ENCODE data around the gene FCHO2. TPM values are rescaled to one million over a fixed set of nuclear protein-coding genes. Genes with fewer than 3 reads are reported as not detected.

FCHO2 gene
- total RNA-seq, 1 donor, result 31.5 TPM

GRCh38 chr5:73044546-73044945 is 88.7 kb downstream of the FCHO2 start:
- H3K9me3 ChIP-seq (ENCODE audit: low read depth, low read length), result no peaks in the 10 kb centered on the region
- no peaks in the 10 kb centered on the region for H3K4me1 ChIP-seq (ENCODE audit: insufficient read depth, low read length)
- no peak for DNase-seq (ENCODE audit: insufficient read length, low spot score, missing footprints)
- H3K4me2 ChIP-seq (ENCODE audit: insufficient read depth, low read length), result no peak overlapping the region
- no peaks in the 10 kb centered on the region for H4K20me1 ChIP-seq (ENCODE audit: insufficient read depth, low read length)
- no peak overlapping the region for H2AFZ ChIP-seq (ENCODE audit: low read length)
- no peak overlapping the region for H3K4me3 ChIP-seq (ENCODE audit: insufficient read depth, low read length)
- no peak overlapping the region for H3K27ac ChIP-seq (ENCODE audit: low read depth, low read length)
- H3K36me3 ChIP-seq (ENCODE audit: insufficient read depth, low read length), result peaks cover 3% of the 10 kb centered on the region
- no peaks in the 10 kb centered on the region for H3K27me3 ChIP-seq (ENCODE audit: insufficient read depth, low read length)
- H3K79me2 ChIP-seq (ENCODE audit: insufficient read depth, low read length), result no peaks in the 10 kb centered on the region
- TF ChIP-seq CTCF (IDR thresholded peaks at IDR 0.05; ENCODE audit: extremely low read depth, low read depth, low read length), result no peak

GRCh38 chr5:73045623-73046022 is 89.8 kb downstream of the FCHO2 start:
- Histone ChIP-seq H3K27ac (ENCODE audit: low read depth, low read length) (no peak overlapping the region), H3K27me3 (ENCODE audit: insufficient read depth, low read length) (no peaks in the 10 kb centered on the region), H3K4me2 (ENCODE audit: insufficient read depth, low read length) (no peak overlapping the region), H3K79me2 (ENCODE audit: insufficient read depth, low read length) (no peaks in the 10 kb centered on the region), H3K4me3 (ENCODE audit: insufficient read depth, low read length) (no peak overlapping the region), H4K20me1 (ENCODE audit: insufficient read depth, low read length) (no peaks in the 10 kb centered on the region), H3K36me3 (ENCODE audit: insufficient read depth, low read length) (peaks cover 3% of the 10 kb centered on the region), H3K4me1 (ENCODE audit: insufficient read depth, low read length) (no peaks in the 10 kb centered on the region), H2AFZ (ENCODE audit: low read length) (no peak overlapping the region), H3K9me3 (ENCODE audit: low read depth, low read length) (no peaks in the 10 kb centered on the region)
- no peak for TF ChIP-seq CTCF (IDR thresholded peaks at IDR 0.05; ENCODE audit: extremely low read depth, low read depth, low read length)
- no peak for DNase-seq (ENCODE audit: insufficient read length, low spot score, missing footprints)

GRCh38 chr5:73061593-73061992 is 105.8 kb downstream of the FCHO2 start:
- H3K27ac ChIP-seq (ENCODE audit: low read depth, low read length), result no peak overlapping the region
- H3K36me3 ChIP-seq (ENCODE audit: insufficient read depth, low read length), result no peaks in the 10 kb centered on the region
- no peaks in the 10 kb centered on the region for H3K9me3 ChIP-seq (ENCODE audit: low read depth, low read length)
- TF ChIP-seq CTCF (IDR thresholded peaks at IDR 0.05; ENCODE audit: extremely low read depth, low read depth, low read length), result no peak
- no peaks in the 10 kb centered on the region for H3K79me2 ChIP-seq (ENCODE audit: insufficient read depth, low read length)
- H3K4me1 ChIP-seq (ENCODE audit: insufficient read depth, low read length), result no peaks in the 10 kb centered on the region
- no peak overlapping the region for H3K4me2 ChIP-seq (ENCODE audit: insufficient read depth, low read length)
- H3K27me3 ChIP-seq (ENCODE audit: insufficient read depth, low read length), result no peaks in the 10 kb centered on the region
- no peaks in the 10 kb centered on the region for H4K20me1 ChIP-seq (ENCODE audit: insufficient read depth, low read length)
- DNase-seq (ENCODE audit: insufficient read length, low spot score, missing footprints), result no peak
- no peak overlapping the region for H3K4me3 ChIP-seq (ENCODE audit: insufficient read depth, low read length)
- no peak overlapping the region for H2AFZ ChIP-seq (ENCODE audit: low read length)

- H3K79me2 ChIP-seq (ENCODE audit: insufficient read depth, low read length), result no peaks in the 10 kb centered on the region
- H3K36me3 ChIP-seq (ENCODE audit: insufficient read depth, low read length), result peaks cover 8% of the 10 kb centered on the region
- no peak overlapping the region for H3K4me3 ChIP-seq (ENCODE audit: insufficient read depth, low read length)
- H3K27me3 ChIP-seq (ENCODE audit: insufficient read depth, low read length), result no peaks in the 10 kb centered on the region
- DNase-seq (ENCODE audit: insufficient read length, low spot score, missing footprints), result no peak
- no peaks in the 10 kb centered on the region for H3K9me3 ChIP-seq (ENCODE audit: low read depth, low read length)
- TF ChIP-seq CTCF (IDR thresholded peaks at IDR 0.05; ENCODE audit: extremely low read depth, low read depth, low read length), result no peak
- H3K27ac ChIP-seq (ENCODE audit: low read depth, low read length), result no peak overlapping the region
- no peak overlapping the region for H2AFZ ChIP-seq (ENCODE audit: low read length)
- H3K4me1 ChIP-seq (ENCODE audit: insufficient read depth, low read length), result no peaks in the 10 kb centered on the region
- H3K4me2 ChIP-seq (ENCODE audit: insufficient read depth, low read length), result no peak overlapping the region
- H4K20me1 ChIP-seq (ENCODE audit: insufficient read depth, low read length), result no peaks in the 10 kb centered on the region
Measured at GRCh38 chr5:73066466-73066865, 110.6 kb downstream of the FCHO2 start.
